K562 (cell line): ENCODE data around the gene ZKSCAN3. TPM values are rescaled to one million over a fixed set of nuclear protein-coding genes. Genes with fewer than 3 reads are reported as not detected.

Experiments used
- ATF6 ChIP-seq: sonication (generic); formaldehyde crosslinking; IDR thresholded peaks from 2 replicates; pipeline ENCODE4 v1.4.0; 2020; ENCODE audit warnings: mild to moderate bottlenecking, missing genetic modification reagents
- CREB3L1 ChIP-seq: fragments of 450-650 bp; IDR thresholded peaks from 2 replicates; pipeline ENCODE4 v1.6.1; 2014; ENCODE audit warnings: low read depth, mild to moderate bottlenecking, moderate library complexity, borderline replicate concordance
- ELF4 ChIP-seq: fragments of 450-650 bp; formaldehyde crosslinking; IDR thresholded peaks from 2 replicates; pipeline ENCODE4 v1.4.0; 2022; ENCODE audit warnings: missing genetic modification characterization
- FOXM1 ChIP-seq, 2 experiments: fragments of 450-650 bp in 1 of 2; sonication (generic) in 1 of 2; formaldehyde crosslinking in 1 of 2; IDR thresholded peaks; 2 replicates each; pipeline versions ENCODE4 v1.6.1 to v1.9.0; 2017 to 2022; ENCODE audit warnings: low read depth in 2 of 2, mild to moderate bottlenecking in 2 of 2, missing genetic modification reagents in 1 of 2, moderate library complexity in 1 of 2
- GABPA ChIP-seq: fragments of 200-800 bp; sonication (Bioruptor generic); conservative IDR thresholded peaks from 2 replicates; pipeline ENCODE4 v1.6.1; 2016; ENCODE audit warnings: low read depth, missing genetic modification characterization, missing compliant biosample characterization
- HCFC1 ChIP-seq: IDR thresholded peaks from 2 replicates; pipeline ENCODE4 v1.6.1; 2012; ENCODE audit warnings: low read depth, low read length, improper control_type of control experiment
- HMGN3 ChIP-seq: IDR thresholded peaks from 2 replicates; pipeline ENCODE4 v1.6.1; 2011; ENCODE audit warnings: borderline replicate concordance, low read depth, mild to moderate bottlenecking, mixed read lengths, low read length; ENCODE audit not compliant: insufficient read length; ENCODE audit errors: extremely low read depth
- HOMEZ ChIP-seq: fragments of 250-450 bp; sonication (Bioruptor Pico); IDR thresholded peaks from 2 replicates; pipeline ENCODE4 v1.4.0; 2020; ENCODE audit warnings: mild to moderate bottlenecking, moderate library complexity
- MCM3 ChIP-seq: fragments of 450-650 bp; IDR thresholded peaks from 2 replicates; pipeline ENCODE4 v1.6.1; 2016
- MECOM ChIP-seq: fragments of 250-450 bp; sonication (Bioruptor Pico); IDR thresholded peaks from 2 replicates; pipeline ENCODE4 v1.8.0; 2022; ENCODE audit warnings: inconsistent platforms
- NBN ChIP-seq: fragments of 450-650 bp; IDR thresholded peaks from 2 replicates; pipeline ENCODE4 v1.6.1; 2016; ENCODE audit warnings: low read depth, mild to moderate bottlenecking
- RFX7 ChIP-seq: fragments of 250-450 bp; sonication (Bioruptor Pico); IDR thresholded peaks from 2 replicates; pipeline ENCODE4 v1.5.1; 2021; ENCODE audit warnings: mild to moderate bottlenecking
- SIN3B ChIP-seq: fragments of 450-650 bp; IDR thresholded peaks from 2 replicates; pipeline ENCODE4 v1.6.1; 2017; ENCODE audit warnings: low read depth, mild to moderate bottlenecking, moderate library complexity
- STAT5A ChIP-seq: IDR thresholded peaks from 2 replicates; pipeline ENCODE4 v1.6.1; 2012; ENCODE audit warnings: low read length, inconsistent platforms, borderline replicate concordance
- TBL1XR1 ChIP-seq, 2 experiments: IDR thresholded peaks; 2 replicates each; pipeline ENCODE4 v1.6.1; 2012; ENCODE audit warnings: improper control_type of control experiment in 2 of 2, low read length in 2 of 2, mild to moderate bottlenecking in 1 of 2
- TCFL5 ChIP-seq: fragments of 250-450 bp; sonication (Bioruptor Pico); conservative IDR thresholded peaks from 2 replicates; pipeline ENCODE4 v1.6.1; 2021; ENCODE audit warnings: mild to moderate bottlenecking, moderate library complexity, matching md5 sums
- ZBTB17 ChIP-seq: fragments of 450-650 bp; formaldehyde crosslinking; IDR thresholded peaks from 2 replicates; pipeline ENCODE4 v1.4.0; 2020; ENCODE audit warnings: mild to moderate bottlenecking
- ZBTB5 ChIP-seq: fragments of 450-650 bp; IDR thresholded peaks from 2 replicates; pipeline ENCODE4 v1.6.1; 2017; ENCODE audit warnings: antibody characterized with exemption
- ZFP1 ChIP-seq: fragments of 450-650 bp; formaldehyde crosslinking; IDR thresholded peaks from 2 replicates; pipeline ENCODE4 v1.4.0; 2020; ENCODE audit warnings: mild to moderate bottlenecking, mixed read lengths
- ZNF431 ChIP-seq: sonication (generic); formaldehyde crosslinking; IDR thresholded peaks from 2 replicates; pipeline ENCODE4 v1.8.0; 2022; ENCODE audit warnings: mild to moderate bottlenecking, missing genetic modification reagents
- ZNF445 ChIP-seq: fragments of 250-450 bp; sonication (Bioruptor Pico); IDR thresholded peaks from 2 replicates; pipeline ENCODE4 v1.4.0; 2020; ENCODE audit warnings: low read depth, mild to moderate bottlenecking, moderate library complexity
- ZNF695 ChIP-seq: fragments of 450-650 bp; formaldehyde crosslinking; IDR thresholded peaks from 2 replicates; pipeline ENCODE4 v1.4.0; 2020; ENCODE audit warnings: mild to moderate bottlenecking, moderate library complexity
- polyA plus RNA-seq, 8 experiments: library from polyadenylated mRNA; depleted of rRNA in 4 of 8; stranded (reverse) in 5 of 8; unstranded in 3 of 8; fragments of >200 nt; fragmentation: Nextera tagmentation in 2 of 8; fragmentation: Illumina TruSeq in 1 of 8; extraction: Ambion mirVana in 2 of 8; extraction: Trizol in 1 of 8; gene quantifications; 2 replicates each; pipeline versions ENCODE4 v1.2.1 to v1.2.3, GENCODE V29; 2011 to 2014; ENCODE audit warnings: inconsistent platforms in 1 of 8, missing spikeins in 1 of 8
- total RNA-seq, 7 experiments: library from RNA; depleted of rRNA in 6 of 7; stranded (reverse); fragments of >200 nt in 6 of 7; fragmentation: Illumina TruSeq in 2 of 7; extraction: Trizol in 2 of 7; gene quantifications; 2 replicates each; pipeline versions ENCODE4 v1.2.1 to v1.2.3, GENCODE V29; 2011 to 2021; ENCODE audit warnings: low replicate concordance in 1 of 7

ZKSCAN3 gene
- total and polyA plus RNA-seq, 9 of the 15 experiments (the other 6 are each of a cell fraction or from before 2014, with no cell fraction given) = 3.0 to 12.4 (median 10.2) TPM

GRCh38 chr6:28353981-28354676, 4.4 kb downstream of the ZKSCAN3 start (continued):
- TF ChIP-seq ATF6 (no peak), FOXM1 (IDR thresholded peaks at IDR 0.05; ENCODE audit: low read depth) (peak; percentile 27; the same call in 1 of the 2 replicates), FOXM1 (CRISPR knock-in tag; IDR thresholded peaks at IDR 0.05; ENCODE audit: low read depth) (no peak), ZNF431 (CRISPR knock-in tag) (no peak), NBN (peak; percentile 75; the same call in 1 of the 2 replicates), ZNF445 (CRISPR knock-in tag) (peak; percentile 91), CREB3L1 (peak; percentile 24; the same call in 1 of the 2 replicates), ZBTB5 (no peak), ZNF695 (CRISPR knock-in tag) (no peak), STAT5A (no peak), MCM3 (no peak), ZFP1 (CRISPR knock-in tag) (peak; percentile 79), TBL1XR1 (IDR thresholded peaks at IDR 0.05; ENCODE audit: low read length in 2 of 2) (peak; percentile 40 to 84; a peak in 3 of 4 replicates), ZBTB17 (peak; percentile 93), MECOM (CRISPR knock-in tag) (peak; percentile 93), HMGN3 (no peak), HCFC1 (peak; percentile 20; the same call in 1 of the 2 replicates), RFX7 (CRISPR knock-in tag) (peak; percentile 90), HOMEZ (peak; percentile 92), SIN3B (no peak), ELF4 (CRISPR knock-in tag) (peak; percentile 99), GABPA (tag) (peak; percentile 65), TCFL5 (CRISPR knock-in tag) (peak; percentile 96)
